WTC11 (cell line): ENCODE data around the gene DAPK1. TPM values are rescaled to one million over a fixed set of nuclear protein-coding genes. Genes with fewer than 3 reads are reported as not detected.

Source experiments
- ATAC-seq: fragments of 200-7000 bp; cut with Tn5 transposase; 2 replicates; pipeline ENCODE4 v1.10.0; 2021; ENCODE audit warnings: mild to moderate bottlenecking, moderate library complexity
- CTCF ChIA-PET: fragments of 300-600 bp; sonication (Branson Sonifier 250); formaldehyde crosslinking; loops from one replicate; lab custom pipeline; 2021; ENCODE audit warnings: antibody characterized with exemption; lab: Charles Lee
- POLR2A ChIA-PET: fragments of 350-600 bp; sonication (Branson Sonifier 250); formaldehyde crosslinking; loops from one replicate; lab custom pipeline; 2021; ENCODE audit warnings: antibody characterized with exemption; lab: Charles Lee
- DNase-seq: peaks from one replicate; pipeline ENCODE4 v3.0.0; 2021; ENCODE audit warnings: low spot score
- H3K27ac Mint-ChIP-seq: 2 replicates; pipeline ENCODE4 v1.8.0; 2021; ENCODE audit warnings: mixed read lengths
- H3K27me3 Mint-ChIP-seq: 2 replicates; pipeline ENCODE4 v1.8.0; 2021; ENCODE audit warnings: low read depth, mild to moderate bottlenecking, moderate library complexity, mixed read lengths
- H3K36me3 Mint-ChIP-seq: 2 replicates; pipeline ENCODE4 v1.8.0; 2021; ENCODE audit warnings: mixed read lengths
- H3K4me1 Mint-ChIP-seq: 2 replicates; pipeline ENCODE4 v1.8.0; 2022; ENCODE audit warnings: mixed read lengths
- H3K4me3 Mint-ChIP-seq: 2 replicates; pipeline ENCODE4 v1.8.0; 2021; ENCODE audit warnings: mild to moderate bottlenecking, moderate library complexity, mixed read lengths
- H3K9me3 Mint-ChIP-seq: 2 replicates; pipeline ENCODE4 v1.8.0; 2021; ENCODE audit warnings: mixed read lengths
- CREB1 ChIP-seq: sonication (generic); formaldehyde crosslinking; IDR thresholded peaks from 2 replicates; pipeline ENCODE4 v1.8.0; 2023; ENCODE audit warnings: mild to moderate bottlenecking, missing genetic modification reagents
- FOXP1 ChIP-seq: sonication (generic); formaldehyde crosslinking; IDR thresholded peaks from 2 replicates; pipeline ENCODE4 v1.8.0; 2022; ENCODE audit warnings: missing genetic modification reagents, mild to moderate bottlenecking, moderate library complexity, borderline replicate concordance
- IRF2 ChIP-seq: sonication (generic); formaldehyde crosslinking; IDR thresholded peaks from 2 replicates; pipeline ENCODE4 v1.8.0; 2022; ENCODE audit warnings: low read depth, missing genetic modification reagents, borderline replicate concordance
- MLX ChIP-seq: sonication (generic); formaldehyde crosslinking; IDR thresholded peaks from 2 replicates; pipeline ENCODE4 v1.8.1; 2023; ENCODE audit warnings: mild to moderate bottlenecking, missing genetic modification reagents, moderate library complexity
- PRDM15 ChIP-seq: sonication (generic); formaldehyde crosslinking; IDR thresholded peaks from 2 replicates; pipeline ENCODE4 v1.8.0; 2022; ENCODE audit warnings: missing genetic modification reagents
- RORB ChIP-seq: fragments of 250-450 bp; sonication (Bioruptor Pico); IDR thresholded peaks from 2 replicates; pipeline ENCODE4 v1.9.0; 2021; ENCODE audit warnings: mild to moderate bottlenecking
- TEAD1 ChIP-seq: sonication (generic); formaldehyde crosslinking; IDR thresholded peaks from 2 replicates; pipeline ENCODE4 v1.8.0; 2022; ENCODE audit warnings: mild to moderate bottlenecking, missing genetic modification reagents
- TP53 ChIP-seq: sonication (generic); formaldehyde crosslinking; IDR thresholded peaks from 2 replicates; pipeline ENCODE4 v1.8.1; 2023; ENCODE audit warnings: mild to moderate bottlenecking, missing genetic modification reagents
- ZNF423 ChIP-seq: fragments of 250-450 bp; sonication (Bioruptor Pico); IDR thresholded peaks from 2 replicates; pipeline ENCODE4 v2.1.2; 2022; ENCODE audit warnings: mild to moderate bottlenecking, moderate library complexity
- ZNF425 ChIP-seq: fragments of 250-450 bp; sonication (Bioruptor Pico); conservative IDR thresholded peaks from 2 replicates; pipeline ENCODE4 v1.9.0; 2021; ENCODE audit warnings: mild to moderate bottlenecking
- ZNF532 ChIP-seq: fragments of 250-450 bp; sonication (Bioruptor Pico); IDR thresholded peaks from 2 replicates; pipeline ENCODE4 v1.9.0; 2021; ENCODE audit warnings: mild to moderate bottlenecking, borderline replicate concordance
- total RNA-seq: library from RNA; stranded (reverse); gene quantifications from 3 replicates; pipeline ENCODE4 v1.2.3, GENCODE V29; 2021

The DAPK1 gene
- total RNA-seq, 1 experiment from 2014 or later: 129 TPM

GRCh38 chr9:87657190-87657589 lies 159.5 kb downstream of the DAPK1 start (continued):
- TF ChIP-seq ZNF425 (CRISPR knock-in tag): no peak
- TF ChIP-seq PRDM15 (CRISPR knock-in tag): no peak
- TF ChIP-seq TEAD1 (CRISPR knock-in tag): no peak
- TF ChIP-seq CREB1 (CRISPR knock-in tag): no peak
- TF ChIP-seq ZNF423 (CRISPR knock-in tag): no peak
- TF ChIP-seq ZNF532: no peak

GRCh38 chr9:87657893-87658292 lies 160.2 kb downstream of the DAPK1 start:
- CTCF ChIA-PET: interaction anchor here (1.3 kb wide), 1 partner anchor 320 kb away, joined by 3 read pairs; no protein-coding TSS in a partner anchor

GRCh38 chr9:87658511-87658910 lies 160.8 kb downstream of the DAPK1 start:
- CTCF ChIA-PET: no interaction called here
- peaks cover 41% of the 10 kb centered on the region for H3K4me1 Mint-ChIP-seq
- no peak for DNase-seq
- H3K27ac Mint-ChIP-seq: peak overlapping the region; percentile 74; the same call in 1 of the 2 replicates
- H3K9me3 Mint-ChIP-seq: no peaks in the 10 kb centered on the region
- no peaks in the 10 kb centered on the region for H3K27me3 Mint-ChIP-seq
- POLR2A ChIA-PET: no interaction called here
- peaks cover 64% of the 10 kb centered on the region for H3K36me3 Mint-ChIP-seq
- ATAC-seq: no peak
- no peak overlapping the region for H3K4me3 Mint-ChIP-seq
- TF ChIP-seq RORB (CRISPR knock-in tag): no peak
- TF ChIP-seq TP53 (CRISPR knock-in tag): no peak
- no peak for TF ChIP-seq FOXP1 (CRISPR knock-in tag)

More at GRCh38 chr9:87657893-87658292, 160.2 kb downstream of the DAPK1 start:
- no peak overlapping the region for H3K4me3 Mint-ChIP-seq
- ATAC-seq (no peak), DNase-seq (no peak)
- peak overlapping the region; percentile 74 for H3K27ac Mint-ChIP-seq
- H3K4me1 Mint-ChIP-seq: peaks cover 35% of the 10 kb centered on the region
- no peak for TF ChIP-seq MLX (CRISPR knock-in tag)
- no peak for TF ChIP-seq CREB1 (CRISPR knock-in tag)
- no peak for TF ChIP-seq IRF2
- H3K27me3 Mint-ChIP-seq: no peaks in the 10 kb centered on the region
- POLR2A ChIA-PET: no interaction called here
- H3K9me3 Mint-ChIP-seq: no peaks in the 10 kb centered on the region
- peaks cover 65% of the 10 kb centered on the region for H3K36me3 Mint-ChIP-seq
